AG09319 (cell line): ENCODE data around the gene BIVM.

Source experiments
- DNase-seq: peaks from one replicate; pipeline ENCODE4 v3.0.0-alpha.2; 2010; ENCODE audit warnings: low read depth; ENCODE audit errors: extremely low read depth
- TF ChIP-seq, protein P1 (sequence below): IDR thresholded peaks from 2 replicates; pipeline ENCODE4 v1.5.1; 2011; ENCODE audit warnings: low read depth, mild to moderate bottlenecking, inconsistent platforms, low read length, moderate library complexity

Gene BIVM

DNA sequence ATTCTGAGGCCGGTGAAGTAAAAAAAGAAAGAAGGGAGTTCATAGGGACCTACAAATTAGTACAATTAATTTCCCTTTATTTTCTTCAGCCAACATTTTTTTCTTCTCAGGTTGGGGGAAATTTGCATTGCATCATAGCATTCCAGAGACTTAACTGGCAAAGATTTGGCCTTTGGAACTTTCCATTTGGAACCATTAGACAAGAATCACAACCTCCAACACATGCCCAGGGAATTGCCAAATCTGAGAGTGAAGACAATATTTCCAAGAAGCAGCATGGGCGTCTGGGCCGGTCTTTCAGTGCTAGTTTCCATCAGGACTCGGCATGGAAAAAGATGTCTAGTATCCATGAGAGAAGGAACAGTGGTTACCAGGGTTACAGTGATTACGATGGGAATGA, 40.5 kb downstream of the BIVM start:
- TF ChIP-seq, protein P1, sequence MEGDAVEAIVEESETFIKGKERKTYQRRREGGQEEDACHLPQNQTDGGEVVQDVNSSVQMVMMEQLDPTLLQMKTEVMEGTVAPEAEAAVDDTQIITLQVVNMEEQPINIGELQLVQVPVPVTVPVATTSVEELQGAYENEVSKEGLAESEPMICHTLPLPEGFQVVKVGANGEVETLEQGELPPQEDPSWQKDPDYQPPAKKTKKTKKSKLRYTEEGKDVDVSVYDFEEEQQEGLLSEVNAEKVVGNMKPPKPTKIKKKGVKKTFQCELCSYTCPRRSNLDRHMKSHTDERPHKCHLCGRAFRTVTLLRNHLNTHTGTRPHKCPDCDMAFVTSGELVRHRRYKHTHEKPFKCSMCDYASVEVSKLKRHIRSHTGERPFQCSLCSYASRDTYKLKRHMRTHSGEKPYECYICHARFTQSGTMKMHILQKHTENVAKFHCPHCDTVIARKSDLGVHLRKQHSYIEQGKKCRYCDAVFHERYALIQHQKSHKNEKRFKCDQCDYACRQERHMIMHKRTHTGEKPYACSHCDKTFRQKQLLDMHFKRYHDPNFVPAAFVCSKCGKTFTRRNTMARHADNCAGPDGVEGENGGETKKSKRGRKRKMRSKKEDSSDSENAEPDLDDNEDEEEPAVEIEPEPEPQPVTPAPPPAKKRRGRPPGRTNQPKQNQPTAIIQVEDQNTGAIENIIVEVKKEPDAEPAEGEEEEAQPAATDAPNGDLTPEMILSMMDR = no peak
- no peak for DNase-seq

DNA sequence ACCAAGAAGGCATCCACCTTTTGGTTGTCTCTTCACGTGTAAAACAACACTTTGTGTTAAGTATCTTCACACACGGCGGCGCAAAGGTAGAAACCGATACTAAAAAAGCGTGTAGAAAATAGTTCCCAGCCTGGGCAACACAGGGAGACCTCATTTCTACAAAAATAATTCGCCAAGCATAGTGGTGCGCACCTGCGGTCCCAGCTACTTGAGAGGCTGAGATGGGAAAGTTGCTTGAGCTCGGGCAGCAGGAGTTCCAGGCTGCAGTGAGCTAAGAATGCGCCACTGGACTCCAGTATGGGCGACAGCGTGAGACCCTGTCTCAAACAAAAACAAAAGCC, 46.3 kb downstream of the BIVM start:
- TF ChIP-seq, protein P1 = no peak
- no peak for DNase-seq

DNA sequence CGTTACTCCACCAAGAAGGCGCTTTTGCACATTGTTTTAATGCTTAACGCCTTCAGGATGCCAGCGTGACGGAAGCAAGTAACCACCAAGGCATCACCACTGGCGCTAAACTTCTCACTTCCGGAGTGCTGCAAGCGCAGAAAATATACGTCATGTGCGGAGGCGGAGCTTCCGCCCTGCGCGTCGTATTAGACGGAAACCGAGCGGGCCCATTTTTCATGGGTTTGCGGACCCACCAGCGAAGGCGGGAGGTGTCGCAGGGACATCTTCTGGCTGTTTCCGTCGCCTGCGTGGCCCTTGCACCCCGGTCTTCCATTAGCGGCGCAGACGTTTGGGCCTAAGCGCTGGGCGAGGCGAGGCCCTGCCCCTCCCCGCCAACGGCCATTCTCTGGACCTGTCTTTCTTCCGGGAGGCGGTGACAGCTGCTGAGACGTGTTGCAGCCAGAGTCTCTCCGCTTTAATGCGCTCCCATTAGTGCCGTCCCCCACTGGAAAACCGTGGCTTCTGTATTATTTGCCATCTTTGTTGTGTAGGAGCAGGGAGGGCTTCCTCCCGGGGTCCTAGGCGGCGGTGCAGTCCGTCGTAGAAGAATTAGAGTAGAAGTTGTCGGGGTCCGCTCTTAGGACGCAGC, 46.8 kb downstream of the BIVM start, which contains the start of gene ERCC5:
Gene ERCC5, plus strand, starts transcription at position 403 of the 631 bp plus-strand sequence. CDS start 235 bp downstream, outside the sequence.
- TF ChIP-seq, protein P1 = no peak
- DNase-seq = peak; percentile 85

DNA sequence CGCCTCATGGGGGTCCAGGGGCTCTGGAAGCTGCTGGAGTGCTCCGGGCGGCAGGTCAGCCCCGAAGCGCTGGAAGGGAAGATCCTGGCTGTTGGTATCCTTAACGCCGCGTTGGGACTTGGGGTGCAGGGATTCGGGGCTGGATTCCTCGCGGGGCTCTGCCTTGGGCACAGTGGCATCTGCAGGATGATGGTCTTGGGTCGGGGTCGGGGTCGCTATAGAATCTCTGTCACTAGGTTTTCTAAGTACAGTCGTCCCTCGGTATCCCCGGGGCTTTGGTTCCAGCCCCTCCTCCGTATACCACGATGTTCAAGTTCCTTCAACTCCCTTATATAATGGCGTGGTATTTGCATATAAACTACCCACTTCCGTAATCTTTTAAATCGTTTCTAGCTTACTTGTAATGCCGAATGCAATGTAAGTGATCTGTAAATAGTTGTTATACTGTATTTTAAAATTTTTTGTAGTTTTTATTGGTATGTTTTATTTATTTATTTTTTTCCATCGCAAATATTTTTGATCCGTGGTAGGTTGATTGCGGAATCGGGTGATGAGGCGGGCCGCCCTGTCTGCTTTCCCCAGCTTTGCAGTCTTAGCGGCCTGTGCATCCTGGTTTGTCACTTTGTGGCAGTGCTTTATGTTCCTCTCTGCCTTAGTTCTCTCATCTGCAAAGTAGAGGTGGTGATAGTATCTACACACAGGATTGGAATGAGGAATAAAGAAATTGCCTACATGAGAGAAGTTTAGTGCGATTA, 47.5 kb downstream of the BIVM start:
- TF ChIP-seq, protein P1 = no peak
- DNase-seq = no peak

DNA sequence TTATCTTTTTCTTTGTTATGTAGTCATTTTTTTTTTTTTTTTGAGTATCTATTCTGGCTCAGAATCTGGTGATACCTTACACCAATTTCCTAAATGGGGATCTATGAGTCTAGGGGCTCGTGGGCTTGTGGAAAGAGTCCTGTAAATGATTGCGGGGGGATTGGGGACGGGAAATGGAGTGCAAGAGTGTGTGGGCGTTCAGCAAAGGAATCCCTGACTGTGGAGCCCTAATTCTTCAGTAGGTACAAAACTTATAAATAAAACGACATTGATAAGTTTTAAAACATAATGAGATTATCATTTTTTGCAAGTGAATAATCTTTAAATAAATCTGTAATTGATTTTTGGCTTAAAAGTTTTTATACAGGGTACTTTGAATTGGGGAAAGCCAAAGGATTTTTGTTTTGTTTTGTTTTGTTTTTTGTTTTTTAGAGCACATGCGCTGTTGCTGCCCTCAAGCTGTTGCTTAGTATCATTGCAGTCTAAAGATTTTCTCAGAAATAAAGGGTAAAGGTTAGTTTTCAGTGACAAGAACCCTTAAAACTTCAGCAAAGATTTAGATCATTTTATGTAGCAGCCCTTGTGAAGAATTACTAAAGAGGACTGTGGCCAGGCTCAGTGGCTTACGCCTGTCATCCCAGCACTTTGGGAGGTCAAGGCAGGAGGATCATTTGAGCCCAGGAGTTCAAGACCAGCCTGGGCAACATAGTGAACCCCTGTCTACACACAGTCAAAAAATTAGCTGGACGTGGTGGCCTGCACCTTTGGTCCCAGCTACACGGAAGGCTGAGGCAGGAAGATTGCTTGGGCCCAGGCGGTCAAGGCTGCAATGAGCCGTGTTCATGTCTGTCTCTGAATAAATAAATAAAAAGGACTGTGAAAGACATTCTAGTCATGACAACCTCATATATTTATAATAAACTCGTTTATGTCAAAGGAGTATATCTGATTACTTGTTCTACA, 48.6 kb downstream of the BIVM start:
- DNase-seq = no peak
- TF ChIP-seq, protein P1 = peak; percentile 77

DNA sequence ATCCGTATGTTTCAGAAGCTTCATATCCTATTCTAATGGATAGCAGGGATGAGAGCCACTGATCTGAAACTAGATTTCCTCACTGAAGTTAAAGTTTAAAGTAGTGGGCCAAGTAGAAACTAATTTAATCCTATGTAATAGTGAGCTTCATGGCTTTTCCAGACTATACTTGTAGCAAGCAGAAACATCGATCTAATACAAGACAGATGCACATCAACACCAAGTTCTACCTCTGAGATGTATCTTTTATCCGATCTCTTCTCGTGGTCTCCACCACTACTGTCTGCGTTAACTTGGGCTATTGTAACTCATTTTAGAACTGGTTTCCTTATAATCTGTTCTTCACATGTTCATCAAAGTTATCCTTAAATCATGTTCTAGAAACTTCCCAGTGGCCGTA, 50.0 kb downstream of the BIVM start:
- TF ChIP-seq, protein P1 = no peak
- no peak for DNase-seq
